Adipose tissue (tissue), 3 donors: ENCODE results near the gene AHCTF1. TPM values are rescaled to one million over a fixed set of nuclear protein-coding genes. Genes with fewer than 3 reads are reported as not detected.
"Not testable (repeated sequence)": the region's sequence is repeated elsewhere in the genome, so short reads cannot be mapped to it uniquely, and the experiment has no call there.

Experiments used
- H3K27ac ChIP-seq: one replicate; pipeline ENCODE4 v1.5.1; 2013; ENCODE audit warnings: low read depth, low read length
- WGBS, 3 donors: extraction: QIAGEN DNeasy Blood & Tissue Kit; methylation state at CpG; one replicate each; pipeline ENCODE4 v1.1.7; 2013; 5-methylcytosine and 5-hydroxymethylcytosine counted together
- polyA plus RNA-seq, 3 donors: library from polyadenylated mRNA; stranded (reverse); fragments of 200-250 nt; gene quantifications; one replicate each; pipeline ENCODE4 v1.2.3, GENCODE V29; 2013
- donor health status: healthy with polysubstance abuse.
- donor health status: Bipolar disorder and iron deficiency.
- donor health status: healthy.

The AHCTF1 gene
- polyA plus RNA-seq, 3 donors, result 5.4 to 13.1 (median 9.8) TPM

GRCh38 chr1:246856371-246856770 is 75.4 kb downstream of the AHCTF1 start:
- H3K27ac ChIP-seq, result no peak overlapping the region
- 91 to 95% (median 95%) methylated on average over 1 of the region's 1 CpG for WGBS, 3 donors

- 40 to 50% (median 41%) methylated on average over 1 to 2 of the region's 5 CpGs for WGBS, 3 donors
- H3K27ac ChIP-seq, result not testable (repeated sequence)
Measured at GRCh38 chr1:246850640-246851039, 81.1 kb downstream of the AHCTF1 start.

- 87 to 91% (median 88%) methylated on average over 5 of the region's 5 CpGs for WGBS, 3 donors
- H3K27ac ChIP-seq, result no peak overlapping the region
Measured at GRCh38 chr1:246843876-246844275, 87.9 kb downstream of the AHCTF1 start.

GRCh38 chr1:246840761-246841160 is 91.0 kb downstream of the AHCTF1 start:
- WGBS, 3 donors, result 64 to 94% (median 74%) methylated on average over 3 of the region's 3 CpGs
- H3K27ac ChIP-seq, result not testable (repeated sequence)

- WGBS, 3 donors, result 86 to 88% (median 87%) methylated on average over 2 of the region's 2 CpGs
- H3K27ac ChIP-seq, result no peak overlapping the region
Measured at GRCh38 chr1:246838118-246838456, 93.7 kb downstream of the AHCTF1 start.

GRCh38 chr1:246837418-246838117 is 94.2 kb downstream of the AHCTF1 start:
- no peak overlapping the region for H3K27ac ChIP-seq
- WGBS, 3 donors, result 89 to 95% (median 95%) methylated on average over 9 of the region's 9 CpGs

GRCh38 chr1:246836209-246836966 is 95.4 kb downstream of the AHCTF1 start:
- WGBS, 3 donors, result 31 to 47% (median 45%) methylated on average over 6 of the region's 6 CpGs
- no peak overlapping the region for H3K27ac ChIP-seq

GRCh38 chr1:246831543-246831942 is 100.2 kb downstream of the AHCTF1 start:
- WGBS, 3 donors, result 41 to 49% (median 45%) methylated on average over 4 of the region's 4 CpGs

GRCh38 chr1:246828818-246829217 is 102.9 kb downstream of the AHCTF1 start:
- 91 to 98% (median 93%) methylated on average over 4 of the region's 4 CpGs for WGBS, 3 donors

More at GRCh38 chr1:246831543-246831942, 100.2 kb downstream of the AHCTF1 start:
- no peak overlapping the region for H3K27ac ChIP-seq

GRCh38 chr1:246827396-246827795 is 104.4 kb downstream of the AHCTF1 start:
- H3K27ac ChIP-seq, result no peak overlapping the region
- WGBS, 3 donors, result 43 to 90% (median 88%) methylated on average over 5 of the region's 5 CpGs

More at GRCh38 chr1:246828818-246829217, 102.9 kb downstream of the AHCTF1 start:
- no peak overlapping the region for H3K27ac ChIP-seq

GRCh38 chr1:246825557-246826175 is 106.1 kb downstream of the AHCTF1 start:
- H3K27ac ChIP-seq, result no peak overlapping the region
- WGBS, 3 donors, result 51 to 97% (median 59%) methylated on average over 1 of the region's 1 CpG

- H3K27ac ChIP-seq, result no peak overlapping the region
- WGBS, 3 donors, result 72 to 86% (median 73%) methylated on average over 2 of the region's 2 CpGs
Measured at GRCh38 chr1:246824541-246824940, 107.2 kb downstream of the AHCTF1 start.

- WGBS, 3 donors, result 79 to 91% (median 91%) methylated on average over 7 of the region's 7 CpGs
- H3K27ac ChIP-seq, result not testable (repeated sequence)
Measured at GRCh38 chr1:246822154-246822553, 109.6 kb downstream of the AHCTF1 start.

- H3K27ac ChIP-seq, result no peak overlapping the region
- 71 to 80% (median 73%) methylated on average over 7 of the region's 7 CpGs for WGBS, 3 donors
Measured at GRCh38 chr1:246820666-246821065, 111.1 kb downstream of the AHCTF1 start.

GRCh38 chr1:246817778-246818177 is 114.0 kb downstream of the AHCTF1 start:
- H3K27ac ChIP-seq, result not testable (repeated sequence)
- WGBS, 3 donors, result 66 to 69% (median 67%) methylated on average over 3 of the region's 9 CpGs

- no peak overlapping the region for H3K27ac ChIP-seq
Measured at GRCh38 chr1:246815693-246816270, 116.0 kb downstream of the AHCTF1 start.

GRCh38 chr1:246814890-246815289 is 116.9 kb downstream of the AHCTF1 start:
- 76 to 80% (median 79%) methylated on average over 13 of the region's 13 CpGs for WGBS, 3 donors
- no peak overlapping the region for H3K27ac ChIP-seq

More at GRCh38 chr1:246815693-246816270, 116.0 kb downstream of the AHCTF1 start:
- 52 to 75% (median 62%) methylated on average over 11 of the region's 11 CpGs for WGBS, 3 donors

GRCh38 chr1:246813325-246813724 is 118.4 kb downstream of the AHCTF1 start:
- H3K27ac ChIP-seq, result not testable (repeated sequence)
- WGBS, 3 donors, result 82 to 92% (median 85%) methylated on average over 4 of the region's 4 CpGs

- 79 to 93% (median 87%) methylated on average over 3 of the region's 3 CpGs for WGBS, 3 donors
- no peak overlapping the region for H3K27ac ChIP-seq
Measured at GRCh38 chr1:246811985-246812384, 119.8 kb downstream of the AHCTF1 start.
